Fibroblast of peridontal ligament (primary cell): ENCODE data around the gene UNC5B.
"Not testable (repeated sequence)": the region's sequence is repeated elsewhere in the genome, so short reads cannot be mapped to it uniquely, and the experiment has no call there.

ENCODE experiments used
- DNase-seq: peaks from one replicate; pipeline ENCODE4 v3.0.0-alpha.2; 2010; ENCODE audit errors: extremely low read depth

UNC5B gene

DNA sequence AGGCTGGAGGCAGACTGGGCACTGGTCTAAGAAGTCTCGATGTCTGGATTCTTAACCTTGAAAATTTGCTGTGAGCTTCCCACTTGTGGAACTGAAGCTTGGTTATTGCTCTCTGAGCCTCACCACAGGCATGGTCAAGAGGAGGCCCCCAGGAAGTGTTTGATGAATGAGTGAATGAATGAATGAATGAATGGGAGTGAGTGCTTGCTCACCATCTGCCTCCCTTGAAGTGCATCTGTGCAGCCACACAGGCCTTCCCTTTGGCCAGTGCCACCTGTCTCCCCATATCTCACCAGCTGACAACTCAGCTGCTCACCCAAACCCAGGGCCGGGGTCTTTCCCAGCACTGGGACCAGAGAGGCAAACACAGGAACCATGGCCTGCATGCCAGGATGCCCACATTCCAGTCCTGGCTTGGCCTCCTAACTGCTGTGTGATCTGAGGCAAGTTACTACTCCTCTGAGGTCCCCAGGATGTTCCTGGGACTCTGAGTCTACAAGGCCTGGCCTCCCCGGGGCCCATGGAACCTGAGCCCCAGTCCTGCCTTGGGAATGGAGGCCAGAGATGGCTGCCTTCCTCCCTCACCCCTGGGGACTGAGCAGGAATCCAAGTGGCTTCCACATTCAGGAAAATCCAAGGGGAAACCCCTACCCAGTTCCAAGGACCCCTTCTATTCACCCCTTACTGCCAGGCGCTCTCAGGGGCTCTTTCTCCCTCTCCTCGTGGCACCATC, 55.3 kb downstream of the UNC5B start:
- no peak for DNase-seq

DNA sequence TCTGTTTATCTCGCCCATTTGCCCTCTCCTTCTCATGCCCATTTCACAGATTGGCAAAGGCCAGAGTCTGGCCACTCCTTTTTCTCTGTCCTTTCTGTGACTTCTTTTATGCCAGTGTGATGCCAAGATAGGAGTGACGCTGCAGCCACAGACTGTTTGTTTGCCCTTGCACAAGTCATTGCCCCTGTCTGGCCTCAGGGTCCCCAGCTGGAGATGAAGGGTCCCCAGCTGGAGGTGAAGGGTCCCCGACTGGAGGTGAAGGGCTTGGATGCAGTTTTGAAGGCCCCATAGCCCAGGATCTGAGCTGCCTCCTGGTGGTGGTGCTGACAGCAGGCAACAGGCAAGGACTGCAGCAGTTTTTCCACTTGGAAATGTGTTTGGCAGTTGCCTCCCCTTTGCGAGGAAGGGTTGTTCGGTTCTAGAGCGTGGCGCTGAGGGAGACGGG, 55.9 kb downstream of the UNC5B start:
- DNase-seq = peak; percentile 60

DNA sequence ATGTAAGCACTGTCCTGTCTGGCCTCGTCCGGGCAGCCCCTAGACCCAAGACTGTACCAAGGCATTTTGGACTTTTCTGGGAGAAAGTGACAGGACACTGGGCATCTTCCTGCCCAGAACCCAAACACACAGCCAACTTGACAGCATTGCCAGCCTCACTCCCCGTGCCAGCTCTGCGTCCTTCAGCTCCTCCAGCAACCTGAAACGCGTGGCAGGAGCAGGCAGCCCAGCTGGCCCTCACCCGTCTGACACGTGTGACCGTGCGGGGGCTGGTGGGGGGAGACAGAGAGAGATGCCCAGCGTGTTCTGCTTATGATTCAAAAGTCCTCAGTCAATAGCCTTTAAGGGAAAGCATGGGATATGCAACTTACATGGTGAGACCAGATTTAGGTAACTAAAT, 56.4 kb downstream of the UNC5B start:
- DNase-seq = no peak

- DNase-seq = no peak
These were observed 57.2 kb downstream of the UNC5B start for GRCh38 chr10:71269301-71270288.

- peak; percentile 76 for DNase-seq
These were observed 58.2 kb downstream of the UNC5B start for GRCh38 chr10:71270301-71271220.

GRCh38 chr10:71271662-71272055, 59.3 kb downstream of the UNC5B start:
- DNase-seq = no peak

- no peak for DNase-seq
These were observed 59.8 kb downstream of the UNC5B start for GRCh38 chr10:71272056-71272771.

- DNase-seq = not testable (repeated sequence)
These were observed 60.6 kb downstream of the UNC5B start for GRCh38 chr10:71272974-71273373.

DNA sequence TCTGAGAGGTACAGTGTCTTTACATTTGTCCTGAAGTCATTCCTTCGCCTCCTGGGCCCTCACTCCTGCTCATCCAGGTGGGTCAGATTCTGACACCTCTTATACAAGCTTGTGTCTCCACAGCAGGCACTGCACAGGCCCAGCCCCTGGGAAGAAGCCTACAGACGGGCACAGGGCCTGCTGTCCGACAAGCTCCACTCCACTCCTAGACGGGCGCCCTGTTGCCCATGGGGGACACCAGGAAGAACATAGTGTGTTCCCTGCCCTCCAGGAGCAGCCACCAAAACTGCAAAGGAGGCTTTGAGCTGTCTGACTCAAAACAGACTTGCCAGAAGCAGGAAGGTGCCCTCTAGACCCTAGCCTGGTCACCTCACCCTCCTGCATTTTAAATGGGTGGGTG, 61.1 kb downstream of the UNC5B start:
- no peak for DNase-seq

DNA sequence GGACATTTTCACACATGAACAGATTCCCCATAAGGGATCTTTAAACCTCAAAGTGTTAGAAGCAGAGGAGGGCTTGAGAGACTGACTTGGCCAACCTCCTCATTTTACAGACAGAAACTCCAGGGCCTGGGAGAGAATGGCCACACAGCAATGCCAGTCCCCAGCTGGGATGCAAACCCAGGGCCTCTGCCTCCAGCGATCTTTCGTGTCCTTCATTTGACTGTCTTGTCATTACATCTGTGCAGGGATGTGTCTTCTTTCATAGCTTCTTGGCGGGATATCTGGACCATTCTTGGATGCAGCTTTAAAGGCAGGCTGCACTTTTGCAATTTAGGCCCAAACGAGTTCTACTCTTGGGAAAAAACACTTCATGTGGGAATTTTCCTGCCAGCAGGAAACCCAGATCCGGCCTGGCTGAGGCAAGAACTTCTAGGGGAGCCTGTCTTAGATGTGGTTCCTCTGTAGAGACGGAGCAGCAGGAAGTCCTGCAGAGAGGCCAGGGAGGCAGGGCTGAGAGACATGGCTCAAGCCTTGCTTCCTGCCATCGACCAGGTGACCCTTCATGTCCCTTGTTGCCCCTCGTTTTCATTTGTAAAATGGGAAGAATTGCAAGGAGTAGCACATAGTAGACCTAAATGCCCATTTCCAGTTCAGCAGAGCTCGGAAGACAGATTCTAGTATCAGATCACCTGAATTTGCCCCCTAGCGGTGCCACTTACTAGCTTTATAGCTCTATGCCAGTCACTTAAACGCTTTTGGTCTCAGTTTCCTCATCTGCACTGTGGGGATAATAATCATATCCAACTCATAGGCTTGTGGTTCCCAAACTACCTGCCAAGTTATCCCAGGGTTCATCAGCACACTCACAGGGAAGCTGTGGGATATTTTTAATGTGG, 62.8 kb downstream of the UNC5B start:
- no peak for DNase-seq

DNA sequence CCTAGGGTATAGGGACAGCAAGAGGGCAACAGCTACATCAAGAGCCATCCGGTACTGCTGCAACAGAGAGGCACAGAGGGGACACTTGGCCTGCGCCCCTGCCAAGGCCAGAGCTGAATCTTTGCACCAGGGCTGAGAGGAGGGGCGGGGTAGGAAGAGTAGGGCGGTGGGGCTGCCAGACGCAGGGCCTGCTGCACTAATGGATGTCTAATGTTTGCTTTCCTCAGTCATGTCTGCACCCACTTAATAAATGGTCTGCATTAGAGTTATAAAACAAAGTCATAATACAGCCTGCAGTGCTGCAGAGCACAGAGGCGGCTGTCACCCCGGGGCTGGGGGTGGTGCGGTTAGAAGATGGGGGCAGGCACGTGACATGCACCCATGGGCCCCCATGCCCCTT, 64.5 kb downstream of the UNC5B start:
- DNase-seq = no peak

DNA sequence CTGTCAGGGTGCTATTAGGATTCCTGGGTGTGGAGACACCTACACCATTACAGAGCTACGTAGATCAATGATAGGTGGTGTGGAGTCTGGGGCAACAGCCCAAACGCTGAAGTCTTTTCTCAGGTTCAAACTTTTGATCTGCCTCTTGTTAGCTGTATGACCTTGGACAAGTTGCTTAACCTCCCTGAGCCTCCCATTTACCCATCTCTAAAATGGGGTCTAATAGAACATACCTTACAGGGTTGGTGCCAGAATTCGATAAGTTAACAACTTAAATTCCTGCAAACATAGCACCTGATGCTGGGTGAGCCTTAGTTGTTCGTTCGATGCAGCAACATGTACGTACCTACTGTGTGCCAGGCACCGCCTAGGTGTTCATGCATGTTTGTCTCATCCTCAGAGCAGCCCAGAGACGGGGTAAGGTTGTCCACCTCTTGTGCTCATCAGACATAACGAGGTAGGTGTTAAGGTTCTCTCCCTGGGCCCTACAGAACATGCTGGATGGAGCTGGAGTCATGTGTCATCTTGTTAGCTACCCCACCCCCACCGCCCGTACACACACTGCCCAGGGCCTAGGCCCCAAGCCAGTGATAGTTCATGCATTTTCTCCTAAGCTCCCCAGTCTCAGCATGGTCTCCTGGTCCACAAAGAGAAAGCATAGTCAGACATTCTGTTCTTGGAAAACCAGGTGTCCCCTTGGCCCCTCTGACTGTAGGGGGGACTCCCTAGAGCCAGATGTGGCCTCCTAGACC, 65.7 kb downstream of the UNC5B start:
- DNase-seq = no peak

DNA sequence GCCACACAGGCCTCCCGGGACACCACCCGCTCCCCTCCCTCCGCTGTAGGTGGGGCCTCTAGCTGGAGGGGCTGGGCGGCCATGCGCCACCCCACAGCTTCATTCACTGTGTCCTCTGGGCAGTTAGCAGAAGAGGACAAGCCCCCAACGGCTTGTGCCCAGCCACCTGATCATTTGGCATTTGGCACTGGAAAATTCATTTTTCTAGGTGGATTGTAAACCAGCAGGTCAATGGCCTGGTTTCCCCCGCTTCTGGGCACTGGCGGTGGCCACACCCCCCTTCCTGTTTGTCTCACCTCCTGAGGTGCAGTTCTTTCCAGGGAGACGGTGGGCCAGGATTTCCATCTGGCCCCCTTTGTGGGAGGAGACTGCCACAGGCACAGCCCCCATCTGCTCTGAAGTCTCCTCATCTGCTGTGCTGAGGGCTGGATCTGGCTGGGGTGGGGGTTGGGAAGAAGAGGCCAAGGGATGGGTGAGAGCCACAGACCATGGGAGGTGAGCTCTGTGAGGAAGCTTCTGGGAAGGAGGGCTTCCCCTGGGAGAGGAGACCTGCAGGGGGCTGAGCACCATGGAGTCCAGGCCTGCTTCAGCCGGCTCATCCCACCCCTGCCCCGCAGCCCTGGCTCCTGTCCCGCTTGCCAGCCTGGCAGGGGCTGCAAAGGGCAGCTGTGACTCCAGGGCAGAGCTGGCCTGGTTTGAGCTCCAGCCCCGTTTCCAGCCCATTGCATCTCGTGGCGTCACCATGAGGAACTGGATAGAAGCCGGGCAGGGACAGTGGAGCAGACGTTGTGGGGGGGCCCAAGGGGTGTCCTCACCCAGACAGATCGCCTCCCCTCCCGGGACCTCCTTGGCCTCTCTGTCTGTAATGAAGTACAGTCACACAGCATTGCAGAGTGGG, 66.6 kb downstream of the UNC5B start:
- DNase-seq = no peak

- DNase-seq = no peak
These were observed 67.3 kb downstream of the UNC5B start for GRCh38 chr10:71279590-71280170.

- no peak for DNase-seq
These were observed 67.8 kb downstream of the UNC5B start for GRCh38 chr10:71280216-71280615.

GRCh38 chr10:71280825-71281224, 68.5 kb downstream of the UNC5B start:
- DNase-seq = no peak

GRCh38 chr10:71281646-71282322, 69.4 kb downstream of the UNC5B start:
- no peak for DNase-seq
